Liver (tissue), 3 donors: ENCODE results near the gene IL11RA.

ENCODE experiments used
- FOXA1 ChIP-seq: IDR thresholded peaks from 2 replicates; pipeline ENCODE4 v1.6.1; 2016; ENCODE audit warnings: antibody characterized with exemption
- JUND ChIP-seq, 2 donors: IDR thresholded peaks; 2 replicates each; pipeline ENCODE4 v1.6.1; 2016; ENCODE audit warnings: antibody characterized with exemption in 2 of 2
- RAD21 ChIP-seq, 2 donors: IDR thresholded peaks; 2 replicates each; pipeline ENCODE4 v1.6.1; 2016; ENCODE audit warnings: antibody characterized with exemption in 2 of 2, mild to moderate bottlenecking in 2 of 2
- RXRA ChIP-seq, 2 donors: IDR thresholded peaks; 2 replicates each; pipeline ENCODE4 v1.6.1; 2017 to 2018; ENCODE audit warnings: antibody characterized with exemption in 2 of 2, mild to moderate bottlenecking in 1 of 2
- TAF1 ChIP-seq: conservative IDR thresholded peaks from 2 replicates; pipeline ENCODE4 v1.6.1; 2016; ENCODE audit warnings: antibody characterized with exemption, mild to moderate bottlenecking
- YY1 ChIP-seq: IDR thresholded peaks from 2 replicates; pipeline ENCODE4 v1.6.1; 2016; ENCODE audit warnings: antibody characterized with exemption, mild to moderate bottlenecking
- TF ChIP-seq, protein P1 (sequence below): fragments of 150-350 bp; IDR thresholded peaks from 2 replicates; pipeline ENCODE4 v1.5.1; 2017; ENCODE audit warnings: improper control_type of control experiment, low read depth, low read length; ENCODE audit not compliant: missing input control
- TF ChIP-seq, protein P2 (sequence below): IDR thresholded peaks from 2 replicates; pipeline ENCODE4 v1.6.1; 2016; ENCODE audit warnings: antibody characterized with exemption
- donor health status: healthy.
- donor health status: healthy.

GRCh38 chr9:34686231-34686630 lies 34.2 kb downstream of the IL11RA start:
- TF ChIP-seq, protein P1, sequence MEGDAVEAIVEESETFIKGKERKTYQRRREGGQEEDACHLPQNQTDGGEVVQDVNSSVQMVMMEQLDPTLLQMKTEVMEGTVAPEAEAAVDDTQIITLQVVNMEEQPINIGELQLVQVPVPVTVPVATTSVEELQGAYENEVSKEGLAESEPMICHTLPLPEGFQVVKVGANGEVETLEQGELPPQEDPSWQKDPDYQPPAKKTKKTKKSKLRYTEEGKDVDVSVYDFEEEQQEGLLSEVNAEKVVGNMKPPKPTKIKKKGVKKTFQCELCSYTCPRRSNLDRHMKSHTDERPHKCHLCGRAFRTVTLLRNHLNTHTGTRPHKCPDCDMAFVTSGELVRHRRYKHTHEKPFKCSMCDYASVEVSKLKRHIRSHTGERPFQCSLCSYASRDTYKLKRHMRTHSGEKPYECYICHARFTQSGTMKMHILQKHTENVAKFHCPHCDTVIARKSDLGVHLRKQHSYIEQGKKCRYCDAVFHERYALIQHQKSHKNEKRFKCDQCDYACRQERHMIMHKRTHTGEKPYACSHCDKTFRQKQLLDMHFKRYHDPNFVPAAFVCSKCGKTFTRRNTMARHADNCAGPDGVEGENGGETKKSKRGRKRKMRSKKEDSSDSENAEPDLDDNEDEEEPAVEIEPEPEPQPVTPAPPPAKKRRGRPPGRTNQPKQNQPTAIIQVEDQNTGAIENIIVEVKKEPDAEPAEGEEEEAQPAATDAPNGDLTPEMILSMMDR = no peak
- TF ChIP-seq TAF1 (no peak), YY1 (no peak), JUND (IDR thresholded peaks at IDR 0.05) (no peak), RXRA (IDR thresholded peaks at IDR 0.05) (no peak), FOXA1 (no peak), RAD21 (IDR thresholded peaks at IDR 0.05) (no peak)
- TF ChIP-seq, protein P2, sequence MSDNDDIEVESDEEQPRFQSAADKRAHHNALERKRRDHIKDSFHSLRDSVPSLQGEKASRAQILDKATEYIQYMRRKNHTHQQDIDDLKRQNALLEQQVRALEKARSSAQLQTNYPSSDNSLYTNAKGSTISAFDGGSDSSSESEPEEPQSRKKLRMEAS = no peak
